Measurements from ENCODE around the gene TPI1. TPM values are rescaled to one million over a fixed set of nuclear protein-coding genes. Genes with fewer than 3 reads are reported as not detected.

The TPI1 gene
- total and polyA plus RNA-seq, 2 donors (not counting 3 experiments of a cell fraction or from before 2014, with no cell fraction given), result 643 to 1,816 TPM

GRCh38 chr12:6845395-6845794 is 21.9 kb upstream of the TPI1 start:
- no peaks in the 10 kb centered on the region for H3K27me3 ChIP-seq (ENCODE audit: control insufficient read depth in 2 of 2, insufficient read depth in 2 of 2, low read length in 2 of 2)
- H3K36me3 ChIP-seq (ENCODE audit: control insufficient read depth in 2 of 2, extremely low read depth in 1 of 2, insufficient read depth in 2 of 2, low read length in 2 of 2), result peaks cover 11 to 48% of the 10 kb centered on the region in 2 experiments
- H4K20me1 ChIP-seq (replicated peaks; ENCODE audit: control insufficient read depth, extremely low read depth, insufficient read depth, low read length), result no peaks in the 10 kb centered on the region
- ChIA-PET CTCF (no interaction called here), POLR2A (no interaction called here)
- intact Hi-C loops (cut with micrococcal nuclease), result no loop called here
- H3K4me2 ChIP-seq (ENCODE audit: insufficient read depth, low read length), result no peak overlapping the region
- H3K4me3 ChIP-seq (replicated peaks in 1 of 3; ENCODE audit: insufficient read depth in 1 of 3, low read depth in 1 of 3, low read length in 3 of 3), result no peak overlapping the region
- H3K9ac ChIP-seq (replicated peaks; ENCODE audit: extremely low read depth, insufficient read depth, low read length), result no peak overlapping the region
- H2AFZ ChIP-seq (ENCODE audit: low read depth, low read length), result no peak overlapping the region
- no peak overlapping the region for H3K27ac ChIP-seq (ENCODE audit: insufficient read depth, low read depth, low read length)
- H3K79me2 ChIP-seq (ENCODE audit: control insufficient read depth, insufficient read depth, low read length), result peaks cover 15% of the 10 kb centered on the region
- no peak for FAIRE-seq
- TF ChIP-seq FOS (IDR thresholded peaks at IDR 0.05; ENCODE audit: borderline replicate concordance, insufficient read depth, low read length), result no peak
- no peak for TF ChIP-seq POLR2AphosphoS5 (IDR thresholded peaks at IDR 0.05; ENCODE audit: insufficient read depth, low read depth, low read length)
- TF ChIP-seq MYC (IDR thresholded peaks at IDR 0.05; ENCODE audit: low read depth, low read length), result no peak
- TF ChIP-seq CTCF (IDR thresholded peaks at IDR 0.05; ENCODE audit: extremely low read depth in 1 of 2, insufficient read depth in 1 of 2, low read depth in 1 of 2, low read length in 2 of 2), result no peak
- no peak for TF ChIP-seq MAX (IDR thresholded peaks at IDR 0.05; ENCODE audit: insufficient read depth, insufficient read length)
- no peak for TF ChIP-seq POLR2A (IDR thresholded peaks at IDR 0.05; ENCODE audit: low read depth, low read length)
- no peak for TF ChIP-seq EZH2 (IDR thresholded peaks at IDR 0.05; ENCODE audit: borderline replicate concordance, low read depth, low read length, severe bottlenecking)
- H3K4me1 ChIP-seq (ENCODE audit: control insufficient read depth, extremely low read depth, insufficient read depth, low read length), result peaks cover 6% of the 10 kb centered on the region
- no peaks in the 10 kb centered on the region for H3K9me3 ChIP-seq (replicated peaks; ENCODE audit: control insufficient read depth, insufficient read depth, low read length)
- dilution Hi-C loops (cut with MboI; ENCODE audit: extremely low pct_ligation_motif_present, low sequenced_read_pairs), result no loop called here
- no peak for DNase-seq (ENCODE audit: low read depth, low spot score)
- no peaks in the 10 kb centered on the region for H3K9me1 ChIP-seq (replicated peaks; ENCODE audit: control insufficient read depth, extremely low read depth, insufficient read depth, low read length)
- no TSS peak for BruUV-seq (replicated peaks)
